Tibial nerve (tissue), 4 donors: ENCODE data around the gene IRS2. TPM values are rescaled to one million over a fixed set of nuclear protein-coding genes. Genes with fewer than 3 reads are reported as not detected.

Experiments used
- DNase-seq, 2 donors: peaks; one replicate each; pipeline ENCODE4 v3.0.0-alpha.2; 2019; ENCODE audit warnings: low spot score in 2 of 2
- H3K27ac ChIP-seq, 4 donors: fragments of 200-600 bp; sonication (generic) in 3 of 4; one replicate each; pipeline ENCODE4 v1.5.1; 2017 to 2019; ENCODE audit warnings: mild to moderate bottlenecking in 1 of 4
- H3K27me3 ChIP-seq, 2 donors: fragments of 200-600 bp; sonication (generic) in 1 of 2; one replicate each; pipeline versions ENCODE4 v1.5.1 to v1.6.0; 2017 to 2019
- H3K36me3 ChIP-seq, 3 donors: fragments of 200-600 bp; sonication (generic); one replicate each; pipeline ENCODE4 v1.5.1; 2018 to 2019
- H3K4me1 ChIP-seq, 4 donors: fragments of 200-600 bp; sonication (generic) in 3 of 4; one replicate each; pipeline ENCODE4 v1.5.1; 2017 to 2019
- H3K4me3 ChIP-seq, 4 donors: fragments of 200-600 bp; sonication (generic) in 3 of 4; one replicate each; pipeline ENCODE4 v1.5.1; 2017 to 2019; ENCODE audit warnings: mild to moderate bottlenecking in 1 of 4, moderate library complexity in 1 of 4
- H3K9me3 ChIP-seq, 4 donors: fragments of 200-600 bp; sonication (generic) in 3 of 4; one replicate each; pipeline ENCODE4 v1.5.1; 2017 to 2019
- CTCF ChIP-seq, 5 experiments: fragments of 200-600 bp in 3 of 5; fragments of 450-650 bp in 2 of 5; sonication (generic) in 3 of 5; IDR thresholded peaks; one replicate each; pipeline ENCODE4 v1.5.1; 2016 to 2019; ENCODE audit warnings: antibody characterized with exemption in 5 of 5, mild to moderate bottlenecking in 3 of 5, moderate library complexity in 2 of 5
- EP300 ChIP-seq, 2 donors: sonication (generic); formaldehyde crosslinking; IDR thresholded peaks; one replicate each; pipeline ENCODE4 v1.6.1; 2017; ENCODE audit warnings: antibody characterized with exemption in 2 of 2, mild to moderate bottlenecking in 1 of 2
- POLR2A ChIP-seq, 2 donors: fragments of 450-650 bp; IDR thresholded peaks; one replicate each; pipeline ENCODE4 v1.6.1; 2017; ENCODE audit warnings: antibody characterized with exemption in 2 of 2, mild to moderate bottlenecking in 2 of 2, moderate library complexity in 2 of 2
- WGBS, 2 donors: methylation state at CpG; one replicate each; pipeline ENCODE4 v1.1.5; 2018; 5-methylcytosine and 5-hydroxymethylcytosine counted together
- total RNA-seq, 4 donors: library from RNA; depleted of rRNA; stranded (reverse); fragments of >200 nt; gene quantifications; one replicate each; pipeline ENCODE4 v1.1.0, GENCODE V29; 2016

The IRS2 gene
- total RNA-seq, 4 donors from 2014 or later, result 38.3 to 60.9 (median 42.4) TPM

- no peak for DNase-seq
- Histone ChIP-seq H3K36me3 (no peaks in the 10 kb centered on the region), H3K4me1 (peaks cover 0 to 9% (median 0%) of the 10 kb centered on the region in 4 donors), H3K27me3 (no peaks in the 10 kb centered on the region), H3K27ac (no peak overlapping the region), H3K9me3 (no peaks in the 10 kb centered on the region), H3K4me3 (no peak overlapping the region)
- WGBS, 2 donors, result 41 to 54% methylated on average over 9 of the region's 9 CpGs
- TF ChIP-seq CTCF (IDR thresholded peaks at IDR 0.05), result no peak
- TF ChIP-seq EP300 (IDR thresholded peaks at IDR 0.05), result peak in 1 of 2 donors; percentile 41
- no peak for TF ChIP-seq POLR2A (IDR thresholded peaks at IDR 0.05)
Measured at GRCh38 chr13:109740121-109740520, 46.3 kb downstream of the IRS2 start.

- Histone ChIP-seq H3K27me3 (no peaks in the 10 kb centered on the region), H3K4me3 (no peak overlapping the region), H3K27ac (no peak overlapping the region), H3K36me3 (no peaks in the 10 kb centered on the region), H3K4me1 (no peaks in the 10 kb centered on the region), H3K9me3 (no peaks in the 10 kb centered on the region)
- no peak for TF ChIP-seq EP300 (IDR thresholded peaks at IDR 0.05)
- TF ChIP-seq CTCF (IDR thresholded peaks at IDR 0.05), result no peak
- TF ChIP-seq POLR2A (IDR thresholded peaks at IDR 0.05), result no peak
- WGBS, 2 donors, result 83% methylated on average over 14 of the region's 14 CpGs
- DNase-seq, result no peak
Measured at GRCh38 chr13:109738298-109738746, 48.1 kb downstream of the IRS2 start.

- Histone ChIP-seq H3K4me1 (no peaks in the 10 kb centered on the region), H3K27me3 (no peaks in the 10 kb centered on the region), H3K4me3 (no peak overlapping the region), H3K36me3 (no peaks in the 10 kb centered on the region), H3K9me3 (no peaks in the 10 kb centered on the region), H3K27ac (no peak overlapping the region)
- WGBS, 2 donors, result 46 to 61% methylated on average over 5 of the region's 5 CpGs
- no peak for DNase-seq
- TF ChIP-seq CTCF (IDR thresholded peaks at IDR 0.05) (no peak), POLR2A (IDR thresholded peaks at IDR 0.05) (no peak), EP300 (IDR thresholded peaks at IDR 0.05) (no peak)
Measured at GRCh38 chr13:109737606-109738005, 48.8 kb downstream of the IRS2 start.

GRCh38 chr13:109737046-109737573 is 49.3 kb downstream of the IRS2 start:
- no peak for TF ChIP-seq EP300 (IDR thresholded peaks at IDR 0.05)
- TF ChIP-seq POLR2A (IDR thresholded peaks at IDR 0.05), result no peak
- TF ChIP-seq CTCF (IDR thresholded peaks at IDR 0.05), result no peak
- H3K4me3 ChIP-seq, result no peak overlapping the region
- 87 to 89% methylated on average over 13 of the region's 13 CpGs for WGBS, 2 donors
- H3K4me1 ChIP-seq, result no peaks in the 10 kb centered on the region
- no peak overlapping the region for H3K27ac ChIP-seq
- H3K36me3 ChIP-seq, result no peaks in the 10 kb centered on the region
- no peaks in the 10 kb centered on the region for H3K27me3 ChIP-seq
- no peak for DNase-seq
- no peaks in the 10 kb centered on the region for H3K9me3 ChIP-seq

- Histone ChIP-seq H3K4me1 (no peaks in the 10 kb centered on the region), H3K9me3 (no peaks in the 10 kb centered on the region), H3K27me3 (no peaks in the 10 kb centered on the region), H3K4me3 (no peak overlapping the region), H3K36me3 (no peaks in the 10 kb centered on the region), H3K27ac (no peak overlapping the region)
- WGBS, 2 donors, result 54% methylated on average over 4 of the region's 4 CpGs
- DNase-seq, result no peak
- TF ChIP-seq EP300 (IDR thresholded peaks at IDR 0.05) (no peak), POLR2A (IDR thresholded peaks at IDR 0.05) (no peak), CTCF (IDR thresholded peaks at IDR 0.05) (no peak)
Measured at GRCh38 chr13:109735436-109735966, 50.9 kb downstream of the IRS2 start.
